Epithelial cell of prostate (primary cell): ENCODE data around the gene LRRK1.

Experiments
- DNase-seq: peaks from one replicate; pipeline ENCODE4 v3.0.0-alpha.2; 2011; ENCODE audit warnings: low read depth, low spot score
- H3K27ac ChIP-seq: fragments of 450-650 bp; 2 replicates; pipeline ENCODE4 v1.5.1; 2017; ENCODE audit warnings: mild to moderate bottlenecking

Gene LRRK1

GRCh38 chr15:100891307-100892012 lies 27.7 kb upstream of the LRRK1 start:
- no peak for DNase-seq
- peak overlapping the region; percentile 88 for H3K27ac ChIP-seq

- H3K27ac ChIP-seq, result peak overlapping the region; percentile 88
- DNase-seq, result no peak
Observed at GRCh38 chr15:100892013-100892355, 27.2 kb upstream of the LRRK1 start.

- no peak overlapping the region for H3K27ac ChIP-seq
Observed at GRCh38 chr15:100893261-100893963, 25.7 kb upstream of the LRRK1 start.

GRCh38 chr15:100893964-100894295 lies 25.2 kb upstream of the LRRK1 start:
- H3K27ac ChIP-seq, result no peak overlapping the region
- DNase-seq, result no peak

More at GRCh38 chr15:100893261-100893963, 25.7 kb upstream of the LRRK1 start:
- DNase-seq, result no peak

- H3K27ac ChIP-seq, result no peak overlapping the region
- DNase-seq, result no peak
Observed at GRCh38 chr15:100895721-100896120, 23.4 kb upstream of the LRRK1 start.

GRCh38 chr15:100897221-100898151 lies 21.7 kb upstream of the LRRK1 start:
- peak overlapping the region; percentile 81 for H3K27ac ChIP-seq
- no peak for DNase-seq

GRCh38 chr15:100898152-100898490 lies 21.0 kb upstream of the LRRK1 start:
- DNase-seq, result no peak
- H3K27ac ChIP-seq, result peak overlapping the region; percentile 81

- DNase-seq, result no peak
- H3K27ac ChIP-seq, result peak overlapping the region; percentile 81
Observed at GRCh38 chr15:100898661-100899462, 20.3 kb upstream of the LRRK1 start.

- DNase-seq, result no peak
- peak overlapping the region; percentile 81 for H3K27ac ChIP-seq
Observed at GRCh38 chr15:100899601-100900000, 19.6 kb upstream of the LRRK1 start.

GRCh38 chr15:100900136-100900794 lies 18.9 kb upstream of the LRRK1 start:
- H3K27ac ChIP-seq, result peak overlapping the region; percentile 81
- no peak for DNase-seq

GRCh38 chr15:100900795-100901169 lies 18.4 kb upstream of the LRRK1 start:
- peak overlapping the region; percentile 81 for H3K27ac ChIP-seq
- no peak for DNase-seq

GRCh38 chr15:100901296-100901695 lies 17.9 kb upstream of the LRRK1 start:
- DNase-seq, result no peak
- peak overlapping the region; percentile 81 for H3K27ac ChIP-seq

GRCh38 chr15:100901702-100902435 lies 17.3 kb upstream of the LRRK1 start:
- peak overlapping the region; percentile 81 for H3K27ac ChIP-seq
- DNase-seq, result no peak

- peak; percentile 69 for DNase-seq
- H3K27ac ChIP-seq, result peak overlapping the region; percentile 81
Observed at GRCh38 chr15:100902436-100903167, 16.6 kb upstream of the LRRK1 start.

- H3K27ac ChIP-seq, result peak overlapping the region; percentile 81
- DNase-seq, result no peak
Observed at GRCh38 chr15:100903168-100903554, 16.0 kb upstream of the LRRK1 start.

- no peak for DNase-seq
- peak overlapping the region; percentile 11 for H3K27ac ChIP-seq
Observed at GRCh38 chr15:100905850-100906249, 13.3 kb upstream of the LRRK1 start.

GRCh38 chr15:100908466-100908865 lies 10.7 kb upstream of the LRRK1 start:
- DNase-seq, result no peak
- H3K27ac ChIP-seq, result no peak overlapping the region

GRCh38 chr15:100909565-100909964 lies 9.6 kb upstream of the LRRK1 start:
- H3K27ac ChIP-seq, result no peak overlapping the region

More at GRCh38 chr15:100909565-100909964, 9.6 kb upstream of the LRRK1 start:
- DNase-seq, result no peak
